ENCODE data around the gene LRP1B. TPM values are rescaled to one million over a fixed set of nuclear protein-coding genes. Genes with fewer than 3 reads are reported as not detected.

LRP1B gene
- total RNA-seq, 4 donors from 2014 or later = 3.3 to 11.1 (median 4.6) TPM

DNA sequence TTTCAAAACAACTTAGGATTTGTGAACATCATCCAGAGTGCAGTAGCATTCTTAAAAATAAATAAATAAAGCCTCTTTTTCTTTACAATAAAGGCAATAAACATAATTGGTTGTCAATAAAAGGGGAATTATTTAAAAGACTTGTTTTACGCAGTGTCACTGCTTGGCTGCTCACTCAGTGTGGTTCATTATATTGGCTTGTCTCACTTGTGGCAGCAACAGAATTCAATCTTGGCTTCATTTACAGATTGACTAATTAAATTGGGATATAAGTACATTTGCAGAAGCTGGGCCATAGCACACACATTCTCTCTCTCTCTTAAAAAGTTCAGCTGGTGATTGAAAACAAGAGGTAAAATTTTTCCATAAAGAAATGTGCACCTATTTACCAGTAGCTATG is 1027.6 kb downstream of the LRP1B start:
- intact Hi-C loops (cut with DNase I; ENCODE audit: low total_unique reads) (no loop called here), in situ Hi-C loops (cut with MboI; ENCODE audit: low sequenced_read_pairs in 4 of 4) (no loop called here)
- no peaks in the 10 kb centered on the region for H3K9me3 ChIP-seq
- TF ChIP-seq POLR2A (IDR thresholded peaks at IDR 0.05) = no peak
- TF ChIP-seq, protein P1, sequence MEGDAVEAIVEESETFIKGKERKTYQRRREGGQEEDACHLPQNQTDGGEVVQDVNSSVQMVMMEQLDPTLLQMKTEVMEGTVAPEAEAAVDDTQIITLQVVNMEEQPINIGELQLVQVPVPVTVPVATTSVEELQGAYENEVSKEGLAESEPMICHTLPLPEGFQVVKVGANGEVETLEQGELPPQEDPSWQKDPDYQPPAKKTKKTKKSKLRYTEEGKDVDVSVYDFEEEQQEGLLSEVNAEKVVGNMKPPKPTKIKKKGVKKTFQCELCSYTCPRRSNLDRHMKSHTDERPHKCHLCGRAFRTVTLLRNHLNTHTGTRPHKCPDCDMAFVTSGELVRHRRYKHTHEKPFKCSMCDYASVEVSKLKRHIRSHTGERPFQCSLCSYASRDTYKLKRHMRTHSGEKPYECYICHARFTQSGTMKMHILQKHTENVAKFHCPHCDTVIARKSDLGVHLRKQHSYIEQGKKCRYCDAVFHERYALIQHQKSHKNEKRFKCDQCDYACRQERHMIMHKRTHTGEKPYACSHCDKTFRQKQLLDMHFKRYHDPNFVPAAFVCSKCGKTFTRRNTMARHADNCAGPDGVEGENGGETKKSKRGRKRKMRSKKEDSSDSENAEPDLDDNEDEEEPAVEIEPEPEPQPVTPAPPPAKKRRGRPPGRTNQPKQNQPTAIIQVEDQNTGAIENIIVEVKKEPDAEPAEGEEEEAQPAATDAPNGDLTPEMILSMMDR (IDR thresholded peaks at IDR 0.05 in 4 of 5, conservative IDR thresholded peaks at IDR 0.05 in 1 of 5) = no peak
- DNase-seq (no peak), ATAC-seq (no peak)
- H3K27me3 ChIP-seq = no peaks in the 10 kb centered on the region
- H3K36me3 ChIP-seq = no peaks in the 10 kb centered on the region
- H3K27ac ChIP-seq = no peak overlapping the region
- no peaks in the 10 kb centered on the region for H3K4me1 ChIP-seq
- H3K4me3 ChIP-seq = no peak overlapping the region

DNA sequence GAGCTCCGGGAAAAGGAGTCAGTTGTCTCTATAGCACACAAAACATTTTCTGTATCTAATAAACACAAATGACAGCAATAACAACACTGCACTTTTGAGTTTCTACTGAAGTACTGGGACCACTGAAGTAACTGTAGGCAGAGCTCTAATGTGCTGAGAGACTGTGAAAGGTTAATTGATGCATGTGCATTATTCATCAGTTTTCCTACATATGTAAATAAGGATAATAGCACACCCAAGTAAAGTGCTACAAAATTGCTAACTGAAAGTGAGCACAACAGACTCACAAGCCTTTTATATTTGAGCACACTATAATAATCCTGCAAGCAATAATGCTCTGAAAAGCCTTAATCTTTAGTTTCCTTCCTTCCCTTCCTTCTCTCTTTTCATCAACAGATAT is 1051.6 kb downstream of the LRP1B start:
- H3K9me3 ChIP-seq = no peaks in the 10 kb centered on the region
- H3K36me3 ChIP-seq = no peaks in the 10 kb centered on the region
- intact Hi-C loops (cut with DNase I; ENCODE audit: low total_unique reads) (no loop called here), in situ Hi-C loops (cut with MboI; ENCODE audit: low sequenced_read_pairs in 4 of 4) (no loop called here)
- H3K27me3 ChIP-seq = no peaks in the 10 kb centered on the region
- no peak overlapping the region for H3K4me3 ChIP-seq
- no peak for TF ChIP-seq POLR2A (IDR thresholded peaks at IDR 0.05)
- TF ChIP-seq, protein P1 (IDR thresholded peaks at IDR 0.05 in 4 of 5, conservative IDR thresholded peaks at IDR 0.05 in 1 of 5) = no peak
- H3K4me1 ChIP-seq = no peaks in the 10 kb centered on the region
- no peak overlapping the region for H3K27ac ChIP-seq
- no peak for ATAC-seq
- DNase-seq = no peak

DNA sequence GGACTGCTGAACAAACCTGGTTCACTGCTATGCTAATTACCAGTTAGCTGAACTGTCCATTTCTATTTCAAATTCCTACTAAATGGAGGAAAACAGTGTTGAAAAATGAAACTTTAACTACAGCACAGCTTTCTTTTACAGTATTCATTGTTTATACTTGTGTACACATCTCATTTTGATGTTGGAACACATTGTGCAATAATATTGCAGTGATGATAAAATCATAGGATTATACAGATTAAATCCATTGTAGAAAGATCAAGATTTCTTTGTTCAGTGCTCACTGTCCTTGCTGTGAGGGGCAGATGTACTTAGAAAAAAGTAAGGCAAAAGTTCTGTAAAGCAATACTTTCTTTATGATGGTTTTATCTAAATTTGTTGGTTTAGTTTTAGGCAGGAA is 1055.1 kb downstream of the LRP1B start:
- DNase-seq (no peak), ATAC-seq (no peak)
- no peak overlapping the region for H3K27ac ChIP-seq
- no peaks in the 10 kb centered on the region for H3K4me1 ChIP-seq
- no peak overlapping the region for H3K4me3 ChIP-seq
- no peaks in the 10 kb centered on the region for H3K27me3 ChIP-seq
- intact Hi-C loops (cut with DNase I; ENCODE audit: low total_unique reads) = no loop called here
- in situ Hi-C loops (cut with MboI; ENCODE audit: low sequenced_read_pairs in 4 of 4) = no loop called here
- no peaks in the 10 kb centered on the region for H3K9me3 ChIP-seq
- H3K36me3 ChIP-seq = no peaks in the 10 kb centered on the region
- TF ChIP-seq, protein P1 (IDR thresholded peaks at IDR 0.05 in 4 of 5, conservative IDR thresholded peaks at IDR 0.05 in 1 of 5) = no peak
- TF ChIP-seq POLR2A (IDR thresholded peaks at IDR 0.05) = no peak

DNA sequence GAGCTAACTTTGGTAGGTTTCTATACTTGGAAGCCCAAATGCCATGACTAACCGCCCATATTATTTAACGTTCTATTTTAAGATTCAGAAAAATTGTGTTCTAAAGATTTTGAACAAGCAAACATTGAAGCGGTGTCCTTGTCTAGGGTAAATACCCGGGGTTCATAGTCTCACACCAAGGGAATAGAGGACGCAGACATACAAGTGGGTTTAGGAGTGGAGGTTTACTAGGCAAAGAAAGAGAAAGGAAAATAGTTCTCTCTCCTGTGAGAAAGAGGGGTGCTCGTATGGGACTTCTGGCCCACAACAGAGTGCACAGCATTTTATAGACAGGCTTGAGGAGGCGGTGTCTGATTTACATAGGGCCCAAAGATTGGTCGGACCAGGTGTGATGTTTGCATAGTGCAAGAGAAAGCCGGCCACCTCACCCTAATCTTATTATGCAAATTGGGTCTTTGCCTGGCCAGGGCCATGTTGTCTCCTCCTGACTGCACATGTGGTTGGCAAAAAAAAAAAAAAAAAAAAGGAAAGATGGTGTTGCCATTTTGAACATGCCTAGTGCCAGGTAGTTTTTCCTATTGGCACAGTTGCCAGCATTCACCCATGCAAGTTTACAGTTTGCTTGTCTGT is 1062.6 kb downstream of the LRP1B start:
- no peak overlapping the region for H3K4me3 ChIP-seq
- H3K9me3 ChIP-seq = no peaks in the 10 kb centered on the region
- TF ChIP-seq POLR2A (IDR thresholded peaks at IDR 0.05) = no peak
- TF ChIP-seq, protein P1 (IDR thresholded peaks at IDR 0.05 in 4 of 5, conservative IDR thresholded peaks at IDR 0.05 in 1 of 5) = no peak
- no peaks in the 10 kb centered on the region for H3K27me3 ChIP-seq
- no peaks in the 10 kb centered on the region for H3K36me3 ChIP-seq
- H3K4me1 ChIP-seq = no peaks in the 10 kb centered on the region
- ATAC-seq (no peak), DNase-seq (no peak)
- H3K27ac ChIP-seq = no peak overlapping the region
- in situ Hi-C loops (cut with MboI; ENCODE audit: low sequenced_read_pairs in 4 of 4) = no loop called here
- intact Hi-C loops (cut with DNase I; ENCODE audit: low total_unique reads) = no loop called here

DNA sequence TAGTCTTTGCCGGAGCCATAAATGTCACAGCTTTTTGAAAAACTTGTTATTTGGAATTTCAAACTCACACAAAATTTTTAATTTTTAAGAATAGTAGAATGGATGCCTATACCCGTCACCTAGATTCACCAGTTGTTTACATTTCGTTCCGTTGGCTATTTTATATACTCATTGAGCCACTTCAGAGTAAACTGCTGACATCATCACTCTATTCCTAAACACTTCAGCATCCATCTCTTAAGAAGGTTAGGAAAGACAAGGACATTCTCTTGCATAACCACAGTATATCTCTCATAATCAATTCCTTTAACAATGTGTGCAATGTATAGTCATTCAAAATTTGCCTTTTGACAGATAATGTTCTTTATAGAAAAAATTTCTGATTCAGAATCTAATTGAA is 1065.8 kb downstream of the LRP1B start:
- Histone ChIP-seq H3K4me3 (no peak overlapping the region), H3K4me1 (no peaks in the 10 kb centered on the region), H3K9me3 (no peaks in the 10 kb centered on the region), H3K27ac (no peak overlapping the region), H3K27me3 (no peaks in the 10 kb centered on the region), H3K36me3 (no peaks in the 10 kb centered on the region)
- DNase-seq (no peak), ATAC-seq (no peak)
- TF ChIP-seq POLR2A (IDR thresholded peaks at IDR 0.05) = no peak
- TF ChIP-seq, protein P1 (IDR thresholded peaks at IDR 0.05 in 4 of 5, conservative IDR thresholded peaks at IDR 0.05 in 1 of 5) = no peak
- intact Hi-C loops (cut with DNase I; ENCODE audit: low total_unique reads) (no loop called here), in situ Hi-C loops (cut with MboI; ENCODE audit: low sequenced_read_pairs in 4 of 4) (no loop called here)
